HEK293T (cell line): ENCODE measurements around the gene MAN1C1.

Source experiments
- CTCF ChIA-PET: fragments of 350-600 bp; formaldehyde crosslinking; extraction: SDS; loops from one replicate; lab custom pipeline; 2021; ENCODE audit warnings: antibody characterized with exemption, inconsistent platforms; lab: Yijun Ruan, JAX
- POLR2A ChIA-PET: fragments of 350-600 bp; formaldehyde crosslinking; extraction: SDS; loops from one replicate; lab custom pipeline; 2020; ENCODE audit warnings: antibody characterized with exemption, inconsistent platforms; lab: Yijun Ruan, JAX
- DNase-seq: peaks from one replicate; pipeline ENCODE4 v3.0.0; 2012; ENCODE audit warnings: mixed read lengths; ENCODE audit errors: extremely low spot score
- ARNT ChIP-seq: fragments of 450-650 bp; IDR thresholded peaks from 2 replicates; pipeline ENCODE4 v1.6.1; 2017; ENCODE audit warnings: mild to moderate bottlenecking
- BHLHE40 ChIP-seq: fragments of 450-650 bp; IDR thresholded peaks from 2 replicates; pipeline ENCODE4 v1.6.1; 2016; ENCODE audit warnings: mild to moderate bottlenecking, moderate library complexity, borderline replicate concordance
- CTBP1 ChIP-seq: fragments of 450-650 bp; IDR thresholded peaks from 2 replicates; pipeline ENCODE4 v1.6.1; 2016; ENCODE audit warnings: borderline replicate concordance
- ELF4 ChIP-seq: fragments of 450-650 bp; IDR thresholded peaks from 2 replicates; pipeline ENCODE4 v1.6.1; 2017; ENCODE audit warnings: antibody characterized with exemption
- FOXA1 ChIP-seq: fragments of 450-650 bp; IDR thresholded peaks from 2 replicates; pipeline ENCODE4 v1.6.1; 2016; ENCODE audit warnings: mild to moderate bottlenecking
- FOXK2 ChIP-seq: fragments of 450-650 bp; IDR thresholded peaks from 2 replicates; pipeline ENCODE4 v1.6.1; 2016; ENCODE audit warnings: mild to moderate bottlenecking
- FOXM1 ChIP-seq: fragments of 450-650 bp; IDR thresholded peaks from 2 replicates; pipeline ENCODE4 v1.6.1; 2017; ENCODE audit warnings: mild to moderate bottlenecking, borderline replicate concordance
- HDGF ChIP-seq: fragments of 450-650 bp; IDR thresholded peaks from 2 replicates; pipeline ENCODE4 v1.6.1; 2017; ENCODE audit warnings: antibody characterized with exemption, borderline replicate concordance
- L3MBTL2 ChIP-seq: fragments of 450-650 bp; conservative IDR thresholded peaks from 2 replicates; pipeline ENCODE4 v1.6.1; 2016; ENCODE audit warnings: mild to moderate bottlenecking
- LEF1 ChIP-seq: fragments of 450-650 bp; IDR thresholded peaks from 2 replicates; pipeline ENCODE4 v1.6.1; 2017; ENCODE audit warnings: mild to moderate bottlenecking, borderline replicate concordance
- NFRKB ChIP-seq: fragments of 450-650 bp; IDR thresholded peaks from 2 replicates; pipeline ENCODE4 v1.6.1; 2016; ENCODE audit warnings: mild to moderate bottlenecking, moderate library complexity
- PKNOX1 ChIP-seq: fragments of 450-650 bp; IDR thresholded peaks from 2 replicates; pipeline ENCODE4 v1.6.1; 2016
- SP1 ChIP-seq: fragments of 450-650 bp; IDR thresholded peaks from 2 replicates; pipeline ENCODE4 v1.6.1; 2017
- SUZ12 ChIP-seq: fragments of 450-650 bp; IDR thresholded peaks from 2 replicates; pipeline ENCODE4 v1.6.1; 2016; ENCODE audit warnings: mild to moderate bottlenecking
- TARDBP ChIP-seq: fragments of 450-650 bp; IDR thresholded peaks from 2 replicates; pipeline ENCODE4 v1.6.1; 2016
- ZNF384 ChIP-seq: fragments of 450-650 bp; IDR thresholded peaks from 2 replicates; pipeline ENCODE4 v1.6.1; 2016

MAN1C1 gene

GRCh38 chr1:25785333-25786067, 168.9 kb downstream of the MAN1C1 start:
- POLR2A ChIA-PET: interaction anchor here (0.6 kb wide), 1 partner anchor 14 kb away, joined by 3 read pairs; no protein-coding TSS in a partner anchor
- no peak for DNase-seq
- TF ChIP-seq HDGF (no peak), FOXA1 (no peak), ELF4 (no peak), ZNF384 (no peak), CTBP1 (no peak), BHLHE40 (no peak), SP1 (no peak), ARNT (no peak), FOXK2 (no peak), L3MBTL2 (no peak), SUZ12 (no peak), FOXM1 (no peak), NFRKB (no peak)
- CTCF ChIA-PET: no interaction called here

- ChIA-PET POLR2A (no interaction called here), CTCF (interaction anchor here (0.6 to 2.1 kb wide), 3 partner anchors 9 to 61 kb away, joined by 3 to 7 read pairs (median 3); no protein-coding TSS in a partner anchor)
- TF ChIP-seq CTBP1 (no peak), ELF4 (no peak), PKNOX1 (no peak), HDGF (no peak), SUZ12 (no peak), BHLHE40 (no peak), SP1 (no peak), L3MBTL2 (no peak), ARNT (no peak), FOXA1 (no peak), NFRKB (no peak), ZNF384 (no peak), LEF1 (no peak), FOXM1 (no peak), FOXK2 (no peak), TARDBP (no peak)
- no peak for DNase-seq
Observed at GRCh38 chr1:25786887-25787759, 170.5 kb downstream of the MAN1C1 start.

- no peak for DNase-seq
- ChIA-PET POLR2A (no interaction called here), CTCF (interaction anchor here (0.6 to 2.1 kb wide), 3 partner anchors 8 to 61 kb away, joined by 3 to 7 read pairs (median 3); no protein-coding TSS in a partner anchor)
- no peak for TF ChIP-seq FOXA1
- TF ChIP-seq CTBP1: no peak
- TF ChIP-seq TARDBP: no peak
- no peak for TF ChIP-seq NFRKB
- TF ChIP-seq FOXK2: no peak
- TF ChIP-seq ZNF384: no peak
- no peak for TF ChIP-seq BHLHE40
- no peak for TF ChIP-seq HDGF
- no peak for TF ChIP-seq FOXM1
- TF ChIP-seq L3MBTL2: no peak
Observed at GRCh38 chr1:25787760-25788166, 171.2 kb downstream of the MAN1C1 start.

GRCh38 chr1:25790472-25790871, 173.9 kb downstream of the MAN1C1 start:
- CTCF ChIA-PET: interaction anchor here (1.4 kb wide), 1 partner anchor 8 kb away, joined by 4 read pairs; no protein-coding TSS in a partner anchor
- POLR2A ChIA-PET: no interaction called here
- TF ChIP-seq TARDBP (no peak), NFRKB (no peak), CTBP1 (no peak), ZNF384 (no peak), LEF1 (no peak), FOXA1 (no peak)
- DNase-seq: no peak

GRCh38 chr1:25792115-25792514, 175.5 kb downstream of the MAN1C1 start:
- CTCF ChIA-PET: interaction anchor here (0.8 kb wide), 1 partner anchor 173 kb away, joined by 3 read pairs; no protein-coding TSS in a partner anchor
- POLR2A ChIA-PET: interaction anchor here (0.8 kb wide), 1 partner anchor 20 kb away, joined by 3 read pairs; no protein-coding TSS in a partner anchor

More at GRCh38 chr1:25792115-25792514, 175.5 kb downstream of the MAN1C1 start:
- no peak for TF ChIP-seq LEF1
- TF ChIP-seq ELF4: no peak
- no peak for TF ChIP-seq HDGF
- no peak for TF ChIP-seq SUZ12
- no peak for TF ChIP-seq TARDBP
- no peak for TF ChIP-seq FOXA1
- TF ChIP-seq PKNOX1: no peak
- TF ChIP-seq FOXM1: no peak
- no peak for TF ChIP-seq ZNF384
- TF ChIP-seq CTBP1: no peak
- no peak for DNase-seq
